ENCODE results near the gene ELAVL1. TPM values are rescaled to one million over a fixed set of nuclear protein-coding genes. Genes with fewer than 3 reads are reported as not detected.

Gene ELAVL1
- total RNA-seq, 1 donor from 2014 or later, result 16.2 TPM

DNA sequence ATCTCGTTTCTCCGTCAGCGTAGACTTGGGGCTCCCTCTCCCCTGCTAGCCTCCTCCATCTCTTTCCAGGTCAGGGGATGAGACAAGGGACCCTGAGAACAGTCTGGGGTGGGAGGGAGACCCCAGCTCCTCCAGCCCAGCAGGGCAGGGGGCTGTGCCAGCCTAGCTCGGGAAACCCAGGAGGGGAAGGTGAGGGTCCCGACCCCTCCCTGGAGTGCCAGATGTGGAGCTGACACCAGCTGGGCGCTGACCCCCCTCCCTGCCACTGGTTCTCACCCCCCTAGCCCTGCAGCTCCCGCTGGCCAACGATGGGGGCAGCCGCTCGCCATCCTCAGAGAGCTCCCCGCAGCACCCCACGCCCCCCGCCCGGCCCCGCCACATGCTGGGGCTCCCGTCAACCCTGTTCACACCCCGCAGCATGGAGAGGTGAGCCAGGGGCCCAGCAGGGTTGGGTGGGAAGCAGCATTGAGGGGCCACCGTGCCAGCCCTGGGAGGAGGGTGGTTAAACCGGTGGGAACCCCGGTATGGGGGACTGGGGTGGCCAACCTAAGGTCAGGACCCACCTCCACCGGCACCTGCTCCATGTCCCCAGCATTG lies 95.9 kb downstream of the ELAVL1 start:
- DNase-seq, result no peak

GRCh38 chr19:7908742-7909461 lies 96.5 kb downstream of the ELAVL1 start:
- no peak for DNase-seq

Other genes with a start within 250 kb of the ELAVL1 start
- gene CLEC4M, start 242.4 kb downstream of the ELAVL1 start, total RNA-seq, result not detected
- 44.5 TPM for gene EVI5L, start 175.4 kb downstream of the ELAVL1 start, total RNA-seq
- 4.1 TPM for gene PRR36, start 131.3 kb downstream of the ELAVL1 start, total RNA-seq
- not detected for gene LRRC8E, start 117.1 kb downstream of the ELAVL1 start, total RNA-seq
- gene MAP2K7, start 101.8 kb downstream of the ELAVL1 start, total RNA-seq, result 6.7 TPM
- gene TGFBR3L, start 90.8 kb downstream of the ELAVL1 start, total RNA-seq, result not detected
- 6.2 TPM for gene SNAPC2, start 85.3 kb downstream of the ELAVL1 start, total RNA-seq
- 15.4 TPM for gene CTXN1, start 79.5 kb downstream of the ELAVL1 start, total RNA-seq
- 20.9 TPM for gene TIMM44, start 62.0 kb downstream of the ELAVL1 start, total RNA-seq
- 0.31 TPM for gene CCL25, start 47.1 kb upstream of the ELAVL1 start, total RNA-seq
- 23.2 TPM for gene FBN3, start 144.0 kb upstream of the ELAVL1 start, total RNA-seq
- gene CERS4, start 203.7 kb upstream of the ELAVL1 start, total RNA-seq, result 50.7 TPM